GM20000 (cell line): ENCODE data around the gene U2AF1L4.

ENCODE experiments used
- DNase-seq: peaks from one replicate; pipeline ENCODE4 v3.0.0; 2012; ENCODE audit warnings: low spot score
- CTCF ChIP-seq: IDR thresholded peaks from 2 replicates; pipeline ENCODE4 v1.5.1; 2012; ENCODE audit warnings: mild to moderate bottlenecking, control low read depth; ENCODE audit errors: extremely low read depth, missing control alignments

The U2AF1L4 gene

GRCh38 chr19:35702223-35703012, 42.8 kb downstream of the U2AF1L4 start:
- peak; percentile 93 for DNase-seq
- TF ChIP-seq CTCF: no peak

GRCh38 chr19:35696835-35697234, 48.4 kb downstream of the U2AF1L4 start:
- no peak for TF ChIP-seq CTCF
- peak; percentile 72 for DNase-seq

GRCh38 chr19:35695895-35696422, 49.3 kb downstream of the U2AF1L4 start:
- no peak for TF ChIP-seq CTCF
- DNase-seq: no peak

- TF ChIP-seq CTCF: peak; percentile 99
- DNase-seq: peak; percentile 91
Measured at GRCh38 chr19:35693835-35694599, 51.2 kb downstream of the U2AF1L4 start.

- no peak for TF ChIP-seq CTCF
- no peak for DNase-seq
Measured at GRCh38 chr19:35693422-35693821, 51.8 kb downstream of the U2AF1L4 start.
